Measurements from ENCODE around the gene CD34. TPM values are rescaled to one million over a fixed set of nuclear protein-coding genes. Genes with fewer than 3 reads are reported as not detected.

The CD34 gene
- total RNA-seq, 1 donor from 2014 or later = not detected

DNA sequence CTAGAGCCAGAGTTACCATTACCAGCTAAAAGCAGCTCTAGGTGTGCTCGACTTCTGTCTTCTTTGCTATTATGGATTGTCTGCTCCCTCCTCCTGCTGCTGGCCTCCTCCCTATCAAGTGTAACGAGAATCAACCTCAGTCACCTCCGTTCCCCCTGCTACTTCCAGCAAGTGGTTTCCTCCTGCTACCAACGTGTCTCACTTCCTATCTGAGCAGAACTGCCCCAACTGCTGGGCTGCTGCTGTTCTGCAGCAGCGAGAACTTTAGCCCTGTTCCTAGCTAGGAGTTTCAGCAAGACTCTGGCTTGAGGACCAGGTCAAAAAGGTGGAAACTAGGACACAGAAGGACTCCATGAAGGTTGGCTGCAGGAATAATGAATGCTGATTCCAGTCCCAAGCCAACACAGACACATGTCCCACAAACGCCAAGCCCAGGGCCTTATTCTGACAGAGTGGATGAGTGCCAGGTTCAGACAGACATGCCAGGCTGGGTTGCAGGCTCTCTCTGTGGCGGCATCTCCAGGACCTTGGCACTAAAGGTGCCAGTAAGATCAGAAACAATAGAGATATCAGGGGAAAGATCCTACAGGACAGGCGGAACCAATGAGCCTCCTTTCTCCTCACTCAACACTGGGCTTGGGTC, 46.9 kb downstream of the CD34 start:
- DNase-seq (ENCODE audit: low read depth) = no peak
- TF ChIP-seq, protein P1, sequence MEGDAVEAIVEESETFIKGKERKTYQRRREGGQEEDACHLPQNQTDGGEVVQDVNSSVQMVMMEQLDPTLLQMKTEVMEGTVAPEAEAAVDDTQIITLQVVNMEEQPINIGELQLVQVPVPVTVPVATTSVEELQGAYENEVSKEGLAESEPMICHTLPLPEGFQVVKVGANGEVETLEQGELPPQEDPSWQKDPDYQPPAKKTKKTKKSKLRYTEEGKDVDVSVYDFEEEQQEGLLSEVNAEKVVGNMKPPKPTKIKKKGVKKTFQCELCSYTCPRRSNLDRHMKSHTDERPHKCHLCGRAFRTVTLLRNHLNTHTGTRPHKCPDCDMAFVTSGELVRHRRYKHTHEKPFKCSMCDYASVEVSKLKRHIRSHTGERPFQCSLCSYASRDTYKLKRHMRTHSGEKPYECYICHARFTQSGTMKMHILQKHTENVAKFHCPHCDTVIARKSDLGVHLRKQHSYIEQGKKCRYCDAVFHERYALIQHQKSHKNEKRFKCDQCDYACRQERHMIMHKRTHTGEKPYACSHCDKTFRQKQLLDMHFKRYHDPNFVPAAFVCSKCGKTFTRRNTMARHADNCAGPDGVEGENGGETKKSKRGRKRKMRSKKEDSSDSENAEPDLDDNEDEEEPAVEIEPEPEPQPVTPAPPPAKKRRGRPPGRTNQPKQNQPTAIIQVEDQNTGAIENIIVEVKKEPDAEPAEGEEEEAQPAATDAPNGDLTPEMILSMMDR (conservative IDR thresholded peaks at IDR 0.05; ENCODE audit: low read depth, low read length) = no peak
- no peak overlapping the region for H3K4me3 ChIP-seq (ENCODE audit: low read depth, low read length)

DNA sequence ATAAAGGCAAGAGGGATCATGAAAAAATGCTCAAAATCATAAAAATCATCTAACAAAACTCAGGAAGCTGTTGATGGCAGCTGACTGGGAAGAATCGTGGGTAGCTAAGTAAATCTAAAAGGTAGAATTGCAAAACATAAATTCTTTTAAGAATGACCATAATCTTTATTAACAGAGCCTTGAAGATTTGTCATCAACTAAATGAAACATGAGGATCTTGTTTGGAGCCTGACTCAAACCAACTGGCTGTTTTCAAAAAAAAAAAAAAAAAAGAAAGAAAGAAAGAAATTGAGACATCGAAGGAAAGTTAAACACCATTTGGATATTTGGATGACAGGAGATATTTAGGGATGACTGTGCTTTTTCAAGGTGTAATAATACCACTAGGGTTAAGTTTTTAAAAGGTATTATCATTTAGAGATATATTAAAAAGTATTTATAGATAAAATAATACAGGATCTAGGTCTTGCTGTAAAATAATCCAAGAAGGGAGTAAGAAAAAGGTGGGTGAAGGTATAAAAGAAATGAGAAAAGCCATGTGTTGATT, 48.6 kb downstream of the CD34 start:
- no peak for DNase-seq (ENCODE audit: low read depth)
- TF ChIP-seq, protein P1 (conservative IDR thresholded peaks at IDR 0.05; ENCODE audit: low read depth, low read length) = no peak
- H3K4me3 ChIP-seq (ENCODE audit: low read depth, low read length) = no peak overlapping the region

DNA sequence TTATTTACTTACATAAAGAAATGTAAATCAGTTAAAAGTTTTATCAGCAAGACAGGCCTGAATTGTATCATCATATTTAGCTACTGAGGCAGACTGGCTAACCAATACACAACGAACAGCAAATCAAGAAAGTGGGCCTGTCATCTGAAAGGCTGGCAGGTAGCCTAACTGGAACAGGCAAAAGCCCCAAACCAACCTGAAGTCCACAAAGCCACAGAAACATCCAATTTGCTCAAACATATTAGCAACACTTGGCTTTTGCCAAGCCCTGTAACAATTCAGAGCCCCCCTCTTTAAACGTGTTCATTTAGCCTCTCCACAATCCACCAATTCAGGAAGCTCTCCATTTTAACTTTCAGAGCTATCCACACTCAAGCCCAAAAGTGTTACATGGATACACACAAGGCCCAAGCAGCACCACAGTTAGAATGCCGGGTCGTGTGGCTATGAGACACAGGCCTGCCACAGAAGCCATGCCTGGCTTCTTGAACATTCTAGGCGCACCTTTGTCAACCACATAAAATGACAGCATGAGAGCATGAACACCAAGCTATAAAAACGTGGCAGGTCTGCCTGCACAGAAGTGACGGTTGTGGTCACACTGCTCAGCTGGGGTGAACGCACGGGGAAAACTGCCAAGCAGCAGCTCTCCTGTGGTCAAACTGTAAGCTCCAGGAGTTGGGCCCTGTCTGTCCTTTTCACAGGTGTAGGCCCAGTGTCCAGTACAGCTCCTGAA, 49.3 kb downstream of the CD34 start:
- DNase-seq (ENCODE audit: low read depth) = no peak

DNA sequence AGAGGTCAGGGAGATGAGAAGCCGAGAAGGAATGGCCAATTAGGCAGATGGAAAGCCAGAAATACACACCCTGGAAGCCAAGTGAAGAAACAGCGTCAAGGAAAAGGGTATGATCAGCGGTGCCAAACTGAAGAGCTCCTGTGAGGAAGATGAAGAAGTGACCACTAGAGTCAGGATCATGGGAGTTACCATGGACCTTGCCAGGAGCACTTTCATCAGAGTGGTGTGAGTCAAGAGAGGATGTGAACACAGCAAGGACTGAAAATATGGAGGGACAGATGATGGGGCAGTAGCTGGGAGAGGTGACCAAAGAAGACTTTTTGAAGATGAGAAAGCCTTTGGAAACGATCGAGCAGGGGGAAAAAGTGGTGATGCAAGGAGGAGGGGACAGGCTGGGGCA, 50.4 kb downstream of the CD34 start:
- TF ChIP-seq, protein P1 (conservative IDR thresholded peaks at IDR 0.05; ENCODE audit: low read depth, low read length) = no peak
- DNase-seq (ENCODE audit: low read depth) = no peak
- no peak overlapping the region for H3K4me3 ChIP-seq (ENCODE audit: low read depth, low read length)

More for the DNA sequence above, 49.3 kb downstream of the CD34 start:
- TF ChIP-seq, protein P1 (conservative IDR thresholded peaks at IDR 0.05; ENCODE audit: low read depth, low read length) = no peak
- no peak overlapping the region for H3K4me3 ChIP-seq (ENCODE audit: low read depth, low read length)

DNA sequence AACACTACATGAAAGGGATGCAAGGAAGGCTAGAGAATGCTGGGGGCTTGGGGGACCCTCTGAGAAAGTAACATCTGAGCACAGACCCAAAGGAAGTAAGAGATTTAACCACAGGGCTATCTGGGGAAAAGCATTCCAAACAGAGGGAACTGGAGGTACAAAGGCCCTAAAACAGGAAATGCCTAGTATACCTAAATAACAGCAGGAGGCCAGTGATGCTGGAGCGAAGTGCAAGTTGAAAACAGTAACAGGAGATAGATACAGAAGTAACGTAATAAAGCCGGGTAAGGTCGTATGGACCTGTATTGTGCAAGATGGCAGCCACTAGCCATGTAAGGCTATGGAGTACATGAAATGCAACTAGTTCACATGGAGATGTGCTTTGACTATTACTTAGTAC, 52.1 kb downstream of the CD34 start:
- no peak for DNase-seq (ENCODE audit: low read depth)
- TF ChIP-seq, protein P1 (conservative IDR thresholded peaks at IDR 0.05; ENCODE audit: low read depth, low read length) = no peak
- no peak overlapping the region for H3K4me3 ChIP-seq (ENCODE audit: low read depth, low read length)

DNA sequence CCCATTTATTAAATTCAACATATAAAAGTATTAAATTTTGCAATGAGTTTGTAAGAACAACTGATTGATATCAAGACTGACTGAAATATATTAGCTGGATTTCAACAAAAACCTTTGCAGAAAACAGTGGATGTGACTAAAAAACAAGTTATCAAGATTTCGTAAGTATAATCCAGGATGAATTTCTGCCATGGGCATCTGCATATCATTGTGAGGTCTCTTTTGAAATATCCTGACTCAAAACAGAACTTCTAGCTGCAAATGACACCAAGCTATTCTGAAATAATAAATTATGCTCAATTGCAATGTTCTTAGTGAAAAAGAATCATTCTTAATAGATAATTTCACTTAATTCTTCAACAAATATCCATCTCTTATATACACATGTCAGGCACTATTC, 52.6 kb downstream of the CD34 start:
- TF ChIP-seq, protein P1 (conservative IDR thresholded peaks at IDR 0.05; ENCODE audit: low read depth, low read length) = no peak
- no peak overlapping the region for H3K4me3 ChIP-seq (ENCODE audit: low read depth, low read length)
- no peak for DNase-seq (ENCODE audit: low read depth)

Data from epithelial cell of proximal tubule (primary cell).